Stimulated activated CD4-positive, alpha-beta T cell treated with anti-CD3 and anti-CD28 coated beads, TNF-alpha, amount 100 ng/mL, for 48 hours (primary cell): Measurements from ENCODE around the gene KISS1.
A peak's percentile ranks its signal among the peaks of the same experiment; 100 is the strongest.

Source experiments
- DNase-seq, 3 donors: peaks; one replicate each; pipeline ENCODE4 v3.0.0-alpha.2; 2020; ENCODE audit warnings: low read depth in 3 of 3

The KISS1 gene

DNA sequence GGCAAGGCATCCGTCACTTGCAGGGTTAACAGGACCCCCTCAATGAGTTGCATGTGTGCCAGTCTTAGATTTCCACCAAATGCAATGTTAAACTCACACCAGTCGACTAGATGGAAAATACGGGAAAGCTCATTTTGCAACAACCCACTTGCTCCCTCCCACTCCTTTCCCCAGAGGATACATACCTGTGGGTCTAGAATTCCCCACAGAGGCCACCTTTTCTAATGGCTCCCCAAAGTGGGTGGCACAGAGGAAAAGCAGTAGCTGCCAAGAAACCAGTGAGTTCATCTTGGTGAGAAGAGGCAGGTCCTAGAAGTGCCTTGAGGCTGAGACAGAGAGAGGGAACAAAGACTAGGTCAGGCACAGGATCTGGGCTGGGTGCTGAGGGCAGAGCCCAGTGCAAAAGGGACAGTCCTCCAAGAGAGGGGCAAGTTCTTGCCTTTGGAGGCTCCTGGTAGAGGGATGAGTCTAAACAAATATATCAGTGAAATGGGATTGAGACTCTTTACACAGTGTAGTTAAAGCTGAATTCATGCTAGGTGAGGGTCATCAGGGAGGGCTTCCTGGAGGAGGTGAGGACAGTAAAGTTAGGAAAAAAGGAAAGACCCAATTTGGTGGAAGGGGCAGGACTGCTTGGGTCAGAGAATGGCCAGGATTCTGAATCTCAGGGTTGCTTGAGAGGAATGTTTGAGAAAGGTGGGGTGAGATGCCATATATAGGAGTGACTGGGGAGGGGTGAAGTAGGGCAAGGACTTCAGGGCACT, 3.5 kb downstream of the KISS1 start:
- DNase-seq: no peak

DNA sequence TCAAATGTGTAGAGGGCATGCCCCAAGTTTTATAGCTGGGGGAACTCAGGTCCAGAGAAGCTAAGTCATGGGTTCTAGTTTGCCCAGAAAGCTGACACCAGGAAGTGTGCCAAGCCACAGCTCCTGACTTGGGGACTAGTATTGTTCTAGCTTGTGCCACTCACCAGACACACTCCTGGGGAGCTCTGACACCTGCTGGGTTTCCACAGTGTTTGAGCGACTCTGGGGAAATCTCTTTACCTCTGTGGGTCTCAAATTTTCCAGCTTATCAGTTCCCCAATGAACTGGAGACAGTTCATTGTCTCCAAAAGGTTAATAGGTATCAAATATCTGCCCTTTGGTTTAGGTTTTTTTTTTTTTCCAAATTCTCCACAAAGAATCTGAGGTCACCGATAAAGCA, 4.2 kb downstream of the KISS1 start:
- DNase-seq: no peak

DNA sequence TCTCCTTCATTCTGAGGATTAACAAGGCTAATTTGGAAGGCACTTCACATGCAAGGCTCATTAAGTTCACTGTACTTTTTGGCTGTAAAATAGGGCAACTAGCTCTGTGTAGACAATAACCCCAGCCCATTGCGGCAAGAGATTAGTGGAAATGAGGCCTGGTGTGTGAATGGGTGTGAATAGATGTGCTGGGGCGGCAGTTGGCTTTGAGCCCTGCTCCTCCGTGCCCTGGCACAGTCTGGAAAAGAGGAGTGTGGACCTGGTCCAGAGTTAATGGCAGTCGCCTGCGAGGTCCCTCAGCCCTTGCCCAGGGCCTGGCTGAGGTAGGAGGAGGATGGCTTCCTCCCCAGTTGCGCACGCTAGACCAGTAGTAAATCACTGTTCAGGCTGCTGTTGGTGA, 4.8 kb downstream of the KISS1 start:
- no peak for DNase-seq

DNA sequence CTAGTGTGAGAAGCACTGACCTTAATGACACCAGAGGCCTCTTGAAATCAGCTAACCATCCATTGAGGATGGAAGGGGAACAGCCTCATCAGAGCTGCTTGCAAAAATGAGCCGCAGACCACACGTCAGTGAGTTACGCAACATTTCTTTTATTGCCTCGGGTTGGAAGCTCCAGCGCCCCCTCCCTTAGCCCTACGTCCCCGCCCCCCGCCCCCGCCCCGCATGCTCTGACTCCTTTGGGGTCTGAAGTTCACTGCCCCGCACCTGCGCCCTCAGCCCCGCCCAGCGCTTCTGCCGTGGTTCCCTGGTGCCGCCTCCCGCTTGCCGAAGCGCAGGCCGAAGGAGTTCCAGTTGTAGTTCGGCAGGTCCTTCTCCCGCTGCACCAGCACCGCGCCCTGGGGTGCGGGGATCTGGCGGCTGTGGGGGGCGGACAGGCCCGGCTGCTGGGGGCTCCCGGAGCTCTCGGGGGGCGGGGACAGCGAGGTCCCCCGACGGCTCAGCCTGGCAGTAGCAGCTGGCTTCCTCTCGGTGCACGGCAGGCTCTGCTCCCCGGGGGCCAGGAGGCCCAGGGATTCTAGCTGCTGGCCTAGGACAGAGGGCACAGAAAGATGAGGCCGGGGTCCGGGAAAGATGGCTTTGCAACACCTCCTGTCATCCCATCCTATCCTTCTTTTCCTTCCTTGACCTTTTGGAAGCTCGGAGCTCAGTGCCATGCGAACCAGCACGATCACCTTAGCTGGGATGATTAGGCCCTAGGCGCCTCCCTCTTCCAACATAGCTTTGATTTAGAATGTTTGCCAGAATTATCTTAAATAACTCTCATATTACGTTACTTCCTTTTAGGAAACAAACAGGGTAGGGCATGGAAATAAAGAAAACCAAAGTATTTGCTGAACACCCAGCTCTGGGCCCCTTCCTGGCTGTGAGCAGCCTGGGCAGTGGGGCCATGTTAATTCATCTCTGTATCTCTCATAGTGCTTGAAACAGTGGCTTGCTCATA, 5.8 kb downstream of the KISS1 start:
- no peak for DNase-seq

DNA sequence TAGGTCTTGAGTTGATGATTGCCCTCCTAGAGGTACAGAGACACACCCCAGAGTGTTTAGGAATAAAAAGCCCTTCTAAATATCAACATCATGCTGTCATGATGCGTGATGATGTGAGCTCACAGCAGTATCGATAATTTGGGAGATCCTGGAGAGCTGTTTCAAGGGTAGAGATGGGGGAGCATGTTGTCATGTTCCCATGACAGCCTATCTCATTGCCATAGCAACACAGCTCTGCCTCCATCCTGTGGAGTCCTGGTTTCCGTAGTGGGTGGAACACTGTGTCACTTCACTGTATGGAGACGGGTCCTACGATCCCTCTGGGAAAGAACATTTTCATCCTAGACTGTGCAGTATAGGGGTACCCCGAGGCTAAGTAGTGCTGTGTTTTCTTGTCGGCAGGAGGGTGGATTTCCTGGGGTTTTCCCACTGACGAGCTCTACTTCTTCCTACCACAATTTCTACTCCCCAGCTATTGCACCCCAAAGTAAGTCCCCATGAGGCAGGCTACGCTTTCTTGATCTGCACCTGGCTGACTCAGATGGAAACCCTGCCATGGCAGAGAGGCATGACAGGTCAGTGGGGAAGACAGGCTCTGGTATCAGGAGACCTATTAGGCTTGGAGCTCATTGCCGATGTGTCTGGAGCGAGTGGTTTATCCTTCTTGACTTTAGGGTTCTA, 7.2 kb downstream of the KISS1 start:
- no peak for DNase-seq

DNA sequence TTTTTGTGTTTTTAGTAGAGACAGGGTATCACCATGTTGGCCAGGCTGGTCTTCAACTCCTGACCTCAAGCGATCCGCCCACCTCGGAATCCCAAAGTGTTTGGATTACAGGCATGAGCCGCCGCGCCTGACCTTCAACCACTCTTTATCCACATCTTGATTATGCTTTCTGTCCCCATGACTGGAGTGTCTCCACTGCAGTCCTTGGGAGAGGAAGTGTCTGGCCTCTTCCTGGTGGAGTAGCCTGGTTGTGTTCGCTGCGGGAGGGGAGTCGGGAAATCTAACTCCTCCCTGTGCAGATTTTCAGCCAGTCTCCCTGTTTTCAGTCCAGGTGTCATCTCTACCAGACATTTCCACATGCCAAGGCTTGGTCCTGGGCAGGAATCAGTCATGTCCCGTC, 9.7 kb downstream of the KISS1 start:
- no peak for DNase-seq

DNA sequence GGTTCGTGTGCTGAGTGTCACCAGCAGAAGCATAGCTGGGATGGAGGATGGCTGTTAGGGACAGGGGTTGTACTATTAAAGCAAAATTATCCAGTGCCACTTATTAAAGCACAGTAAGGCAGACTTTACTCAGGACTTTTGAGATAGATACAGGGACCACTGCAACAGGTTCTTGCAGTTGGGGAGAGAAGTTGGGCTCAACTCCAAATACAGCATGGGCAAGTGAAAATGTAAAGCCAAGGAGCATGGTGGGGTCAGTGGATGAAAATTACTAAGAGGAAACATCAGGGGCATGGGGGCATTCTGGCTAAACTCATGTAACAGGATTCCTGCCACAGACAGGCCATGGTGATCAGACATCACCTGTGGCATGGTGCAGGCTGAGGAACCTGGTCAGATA, 15.2 kb downstream of the KISS1 start:
- DNase-seq: no peak

DNA sequence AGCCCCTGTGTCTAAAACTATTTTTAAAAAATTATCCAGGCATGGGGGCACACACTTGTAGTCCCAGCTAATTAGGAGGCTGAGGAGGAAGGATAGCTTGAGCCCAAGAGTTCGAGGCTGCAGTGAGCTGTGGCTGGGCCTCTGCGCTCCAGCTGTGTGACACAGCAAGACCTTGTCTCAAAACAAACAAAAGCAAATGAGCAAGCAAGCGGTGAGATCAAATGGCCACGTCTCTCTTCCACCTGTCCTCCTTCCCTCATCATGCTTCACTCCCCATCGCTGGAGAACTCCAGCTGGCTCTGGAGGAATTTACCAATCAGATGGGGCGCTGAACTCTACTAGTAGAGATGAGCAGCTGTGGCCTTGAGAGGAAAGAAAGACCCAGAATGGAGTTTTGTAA, 16.2 kb downstream of the KISS1 start:
- no peak for DNase-seq

DNA sequence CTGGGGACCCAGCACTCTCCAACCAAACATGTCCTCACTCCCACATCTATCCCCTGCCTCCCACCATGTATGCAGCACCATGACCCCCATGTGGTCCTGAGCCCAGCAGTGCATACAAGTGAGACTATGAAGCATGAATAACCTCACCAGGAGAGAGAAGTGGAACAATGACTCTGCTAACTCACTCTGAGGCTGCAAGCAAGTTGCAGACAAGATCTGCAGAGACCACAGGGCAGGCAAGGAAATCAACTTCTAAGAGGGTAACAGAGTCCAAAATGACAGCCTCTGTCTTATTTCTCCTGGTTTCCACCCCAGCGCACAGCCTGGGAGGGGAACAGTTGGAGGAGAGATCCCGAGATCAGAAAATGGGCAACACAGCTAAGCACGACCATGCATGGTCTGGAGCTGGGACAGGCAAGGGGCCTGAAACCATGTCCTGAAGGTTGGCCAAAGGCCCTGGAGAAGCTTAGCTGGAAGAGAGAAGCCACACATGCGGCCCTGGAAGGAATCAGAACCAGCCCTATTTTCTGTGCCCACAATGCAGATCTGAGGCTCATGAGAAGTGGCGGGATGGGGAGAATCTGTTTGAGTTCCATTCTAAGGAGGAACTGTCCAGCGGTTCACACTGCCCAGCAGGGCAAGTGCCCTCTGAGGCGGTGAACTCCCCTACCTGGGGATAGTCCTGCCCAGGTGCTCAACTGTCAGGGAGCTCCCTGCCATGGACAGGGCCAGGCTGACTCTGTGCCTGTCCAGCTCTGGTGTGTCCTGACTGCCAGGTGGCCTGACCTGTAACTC, 17.6 kb downstream of the KISS1 start:
- DNase-seq: no peak

DNA sequence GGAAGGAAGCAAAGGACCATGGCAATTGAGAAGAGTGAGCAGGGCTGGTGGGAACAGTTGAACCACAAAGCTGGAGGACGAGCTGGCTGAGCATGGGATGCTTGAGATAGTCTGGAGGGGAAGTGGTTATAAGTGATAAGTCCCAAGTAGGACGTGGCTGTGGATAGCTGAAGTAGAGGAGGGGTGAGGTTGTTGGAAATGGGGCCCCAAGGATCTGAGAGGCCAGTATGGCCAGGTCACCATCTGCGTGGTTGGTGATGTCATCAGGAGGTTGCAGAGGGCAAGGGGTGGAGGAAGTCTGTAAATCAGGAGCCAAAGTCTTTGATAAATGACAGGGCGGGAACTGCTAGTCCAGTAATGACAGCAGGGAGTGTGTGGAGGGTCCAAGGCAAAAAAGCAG, 19.2 kb downstream of the KISS1 start:
- no peak for DNase-seq

DNA sequence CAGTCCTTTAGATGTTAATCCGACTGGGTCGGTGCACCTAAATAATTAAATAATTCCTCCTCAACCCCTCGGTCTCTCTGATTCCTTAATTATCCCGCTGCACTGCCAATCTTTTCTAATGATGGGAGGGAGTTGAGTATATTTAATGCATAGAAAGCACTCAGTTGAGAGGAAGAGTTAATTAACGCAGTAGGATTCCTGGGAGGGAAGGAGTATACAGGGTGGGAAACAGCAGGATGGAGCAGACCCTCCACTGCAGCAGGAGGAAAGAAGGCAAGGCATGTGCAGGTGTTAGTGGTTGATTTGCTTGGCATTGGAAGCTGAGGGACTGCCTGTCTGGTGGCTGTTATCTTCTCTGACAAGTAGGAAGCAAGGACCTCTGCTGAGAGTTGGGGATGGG, 20.2 kb downstream of the KISS1 start:
- no peak for DNase-seq

DNA sequence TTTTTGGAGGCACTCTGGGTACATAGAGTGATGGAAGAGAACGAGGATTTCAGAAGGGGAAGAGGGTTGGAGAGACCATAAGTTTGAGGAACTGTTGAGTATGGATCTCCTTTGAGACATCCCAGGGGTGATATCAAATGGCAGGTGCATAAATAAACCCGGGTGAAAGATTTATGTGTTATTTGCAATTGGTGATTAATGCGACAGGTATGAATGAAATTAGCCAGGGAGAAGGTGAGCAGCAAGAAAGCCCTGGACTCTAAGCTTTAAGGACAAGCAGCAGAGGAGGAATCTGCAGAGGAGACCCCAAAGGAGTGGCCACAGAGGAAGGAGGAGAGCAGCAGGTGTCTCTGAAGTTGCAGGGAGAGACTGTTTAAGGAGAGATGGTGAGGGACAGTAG, 21.3 kb downstream of the KISS1 start:
- no peak for DNase-seq

DNA sequence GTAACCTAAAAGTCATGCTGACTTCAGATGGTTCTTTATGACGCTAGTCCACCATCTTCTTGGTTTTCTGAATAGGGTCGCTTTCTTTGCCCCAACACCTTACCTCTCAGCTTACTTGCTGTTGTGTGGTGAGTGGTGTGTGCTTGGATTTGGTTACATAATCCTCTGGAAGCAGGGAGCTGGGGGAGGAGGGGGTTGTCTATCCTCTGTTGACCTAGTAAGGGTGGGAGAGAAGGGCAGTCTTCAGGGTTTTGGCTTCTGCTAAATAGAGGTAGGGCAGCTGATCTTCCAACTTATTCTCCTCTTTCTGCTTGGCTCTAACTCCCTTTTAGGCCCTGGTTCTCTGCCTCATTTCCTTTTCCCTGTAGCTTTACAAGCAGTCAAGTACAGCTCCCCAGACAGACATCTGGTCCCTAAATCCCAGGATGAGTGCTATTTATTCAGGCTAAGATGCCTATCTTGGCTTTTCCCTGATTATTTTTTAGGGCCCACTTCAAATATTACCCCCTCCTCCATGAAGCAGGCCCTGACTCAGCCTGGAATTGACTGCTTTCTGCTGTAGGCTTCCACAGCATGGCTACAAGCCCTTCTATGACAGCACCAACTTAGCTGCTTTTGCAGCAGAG, 23.8 kb downstream of the KISS1 start:
- no peak for DNase-seq

DNA sequence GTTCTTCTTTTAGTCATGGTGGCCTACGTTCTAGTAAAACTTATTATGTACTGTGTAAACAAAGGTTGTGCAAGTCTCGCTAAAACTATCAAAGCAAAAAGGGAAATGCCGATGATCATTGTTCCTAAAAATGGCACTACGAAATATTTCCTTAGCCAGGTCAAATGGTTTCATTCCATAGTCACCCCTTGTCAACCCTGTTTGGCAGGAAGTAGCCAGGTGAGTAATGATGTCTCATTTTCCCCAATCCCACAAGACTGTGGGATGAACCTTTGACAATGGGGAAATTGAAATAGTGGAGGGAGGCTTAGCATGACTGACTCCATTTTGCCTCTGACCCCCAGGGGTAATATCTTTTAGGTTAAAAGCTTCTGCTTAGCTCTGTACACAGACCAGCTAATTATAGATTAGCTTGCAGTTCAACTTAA, 24.5 kb downstream of the KISS1 start:
- no peak for DNase-seq

DNA sequence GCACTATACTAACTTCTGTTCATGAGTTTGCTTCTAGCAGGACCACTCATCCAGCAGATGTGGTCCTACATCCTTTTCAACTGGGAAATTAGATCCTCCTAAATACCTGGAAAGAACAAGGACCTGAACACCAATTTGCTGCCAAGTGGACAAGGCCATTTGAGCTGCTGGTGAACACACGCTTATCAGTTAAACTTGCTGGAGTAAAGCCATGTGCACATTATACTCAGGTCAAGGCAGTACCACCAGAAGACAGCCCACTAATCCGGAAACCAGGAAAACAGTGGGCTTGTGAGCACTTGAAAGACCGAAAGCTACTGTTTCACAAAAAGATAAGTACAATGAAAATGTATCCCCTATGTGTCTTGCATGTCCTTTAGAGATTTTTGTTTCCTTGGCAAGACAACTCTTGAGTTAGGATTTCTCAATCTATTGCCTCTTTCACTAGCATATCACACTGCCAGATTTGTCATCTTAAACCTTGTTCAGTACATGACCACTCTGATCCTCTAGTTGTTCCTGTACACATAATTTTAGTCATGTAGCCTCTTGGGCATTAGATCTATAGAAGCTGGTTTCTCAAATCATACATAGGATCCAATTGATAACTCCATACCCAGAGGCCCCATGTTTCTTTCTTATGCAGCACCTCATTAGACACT, 25.7 kb downstream of the KISS1 start:
- no peak for DNase-seq

DNA sequence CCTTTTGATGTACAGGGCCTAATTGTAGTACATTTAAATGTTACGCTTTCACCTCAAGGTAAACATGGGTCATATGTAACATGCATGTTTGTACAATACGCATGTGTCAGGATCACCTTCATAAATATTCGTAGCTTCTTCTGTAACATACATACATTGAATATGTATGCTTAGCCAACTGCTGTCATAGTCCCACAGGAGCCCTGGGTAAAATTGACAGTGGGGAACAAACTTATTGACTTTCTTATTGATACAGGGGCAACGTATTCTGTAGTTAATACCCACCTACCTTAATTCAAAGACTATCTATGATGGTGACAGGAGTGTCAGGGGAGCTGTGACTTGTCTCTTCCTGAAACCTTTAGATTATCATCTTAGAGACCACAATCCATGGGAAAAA, 26.4 kb downstream of the KISS1 start:
- DNase-seq: no peak

DNA sequence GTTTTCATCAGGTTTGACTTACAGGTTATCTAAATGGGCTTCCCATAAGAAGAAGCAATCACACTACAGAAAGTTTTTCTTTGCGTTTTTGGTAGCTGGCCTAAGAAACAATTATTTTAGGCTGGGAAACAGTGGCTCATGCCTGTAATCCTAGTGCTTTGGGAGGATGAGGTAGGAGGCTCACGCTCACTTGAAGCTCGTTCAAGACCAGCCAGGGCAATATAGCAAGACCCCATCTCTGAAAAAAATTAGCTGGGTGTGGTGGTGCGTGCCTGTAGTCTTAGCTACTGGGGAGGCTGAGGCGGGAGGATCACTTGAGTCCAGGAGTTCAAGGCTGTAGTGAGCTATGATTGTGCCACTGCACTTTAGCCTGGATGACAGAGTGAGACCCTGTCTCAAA, 28.6 kb downstream of the KISS1 start:
- DNase-seq: no peak

DNA sequence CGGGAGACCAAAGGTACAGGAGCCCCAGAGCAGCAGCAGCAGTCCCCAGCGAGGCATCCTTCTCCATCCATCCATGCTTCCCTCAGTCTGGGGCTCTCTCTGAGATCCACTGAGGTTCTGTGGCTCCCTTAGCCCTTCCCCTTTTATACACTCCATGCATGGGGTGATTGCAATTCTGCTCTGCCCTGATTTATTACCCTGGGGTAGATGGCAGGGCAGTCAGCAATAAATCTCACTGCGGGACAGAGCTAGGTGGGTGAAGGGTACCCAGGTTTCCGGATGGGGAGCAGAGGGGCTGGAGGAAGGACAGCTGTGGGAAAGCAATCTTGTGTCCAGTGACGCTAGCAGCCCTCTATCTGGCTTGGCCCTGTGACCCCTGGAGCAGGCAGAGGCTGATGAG, 30.1 kb downstream of the KISS1 start, which contains the start of gene REN:
TSS of gene REN (minus strand) at position 119 of the 400 bp plus-strand sequence. CDS start at position 75, 44 bp downstream.
- DNase-seq: no peak

DNA sequence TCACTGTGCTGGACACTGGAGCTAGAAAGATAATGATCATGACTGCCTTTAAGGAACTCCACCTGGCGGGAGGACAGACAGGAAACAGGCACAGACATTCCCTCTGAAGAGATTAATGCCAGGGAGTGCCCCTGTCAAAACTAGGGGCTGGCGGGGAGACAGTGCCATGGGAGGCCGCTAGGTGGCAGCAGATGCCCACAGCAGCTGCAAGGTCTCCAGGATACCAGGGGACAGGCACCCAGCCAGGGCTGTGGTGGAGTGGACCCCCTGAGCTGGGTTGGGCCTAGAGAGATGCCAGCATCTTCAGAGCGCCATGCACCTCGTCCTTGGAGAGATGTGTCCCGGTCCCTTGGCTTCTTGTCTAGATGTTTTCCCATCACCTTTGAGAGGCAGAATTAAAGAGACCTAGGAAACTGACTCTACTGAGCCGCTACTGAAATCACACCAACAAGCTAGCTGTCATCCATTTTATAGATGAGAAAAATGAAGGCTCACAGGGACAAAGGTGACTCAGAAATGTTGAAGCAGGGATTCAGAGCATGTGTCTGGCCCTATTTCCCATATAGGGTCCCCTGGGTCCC, 33.7 kb downstream of the KISS1 start:
- DNase-seq: peak; percentile 60 to 70 (median 66)
